GM10266 (cell line): ENCODE results near the gene SMOC2.
"Not testable (repeated sequence)": the region's sequence is repeated elsewhere in the genome, so short reads cannot be mapped to it uniquely, and the experiment has no call there.

Source experiments
- DNase-seq: peaks from one replicate; pipeline ENCODE4 v3.0.0; 2012; ENCODE audit errors: extremely low spot score
- TF ChIP-seq, protein P1 (sequence below): IDR thresholded peaks from 2 replicates; pipeline ENCODE4 v1.5.1; 2012; ENCODE audit warnings: mild to moderate bottlenecking, low read depth; ENCODE audit not compliant: control insufficient read depth, insufficient read depth; ENCODE audit errors: missing control alignments

Gene SMOC2

DNA sequence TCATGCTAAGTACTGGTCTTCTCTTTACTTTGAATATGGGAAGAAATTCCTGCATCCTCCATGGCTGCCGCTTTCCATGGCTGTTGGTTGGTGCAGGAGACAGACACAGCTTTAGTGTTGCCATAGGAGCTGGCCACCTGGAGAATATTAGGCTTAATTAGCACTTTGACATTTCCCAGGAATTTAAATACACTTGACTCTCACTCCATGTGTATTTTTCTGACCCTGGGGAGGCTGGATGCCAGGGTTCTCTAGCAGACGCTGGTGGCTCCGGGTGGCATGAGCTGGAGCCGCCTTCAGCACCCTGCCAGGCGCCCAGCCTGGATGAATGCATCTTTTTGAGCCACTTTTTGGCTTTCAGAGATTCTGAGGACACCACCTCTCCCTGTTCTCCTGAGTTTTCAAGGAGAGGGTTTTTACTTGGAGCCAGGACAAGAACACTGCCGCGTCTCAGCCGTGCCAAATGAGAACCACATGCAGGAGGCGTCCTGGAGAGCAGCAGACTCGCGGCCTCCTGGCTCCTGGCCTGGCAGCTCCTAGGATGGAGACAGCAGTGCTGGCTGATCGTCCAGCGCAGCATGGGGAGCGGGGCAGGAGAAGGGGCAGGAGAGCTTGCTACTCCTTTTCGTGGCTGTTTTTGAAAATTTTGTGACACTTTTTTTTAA is 258.8 kb downstream of the SMOC2 start:
- no peak for DNase-seq
- TF ChIP-seq, protein P1, sequence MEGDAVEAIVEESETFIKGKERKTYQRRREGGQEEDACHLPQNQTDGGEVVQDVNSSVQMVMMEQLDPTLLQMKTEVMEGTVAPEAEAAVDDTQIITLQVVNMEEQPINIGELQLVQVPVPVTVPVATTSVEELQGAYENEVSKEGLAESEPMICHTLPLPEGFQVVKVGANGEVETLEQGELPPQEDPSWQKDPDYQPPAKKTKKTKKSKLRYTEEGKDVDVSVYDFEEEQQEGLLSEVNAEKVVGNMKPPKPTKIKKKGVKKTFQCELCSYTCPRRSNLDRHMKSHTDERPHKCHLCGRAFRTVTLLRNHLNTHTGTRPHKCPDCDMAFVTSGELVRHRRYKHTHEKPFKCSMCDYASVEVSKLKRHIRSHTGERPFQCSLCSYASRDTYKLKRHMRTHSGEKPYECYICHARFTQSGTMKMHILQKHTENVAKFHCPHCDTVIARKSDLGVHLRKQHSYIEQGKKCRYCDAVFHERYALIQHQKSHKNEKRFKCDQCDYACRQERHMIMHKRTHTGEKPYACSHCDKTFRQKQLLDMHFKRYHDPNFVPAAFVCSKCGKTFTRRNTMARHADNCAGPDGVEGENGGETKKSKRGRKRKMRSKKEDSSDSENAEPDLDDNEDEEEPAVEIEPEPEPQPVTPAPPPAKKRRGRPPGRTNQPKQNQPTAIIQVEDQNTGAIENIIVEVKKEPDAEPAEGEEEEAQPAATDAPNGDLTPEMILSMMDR: no peak

- DNase-seq: no peak
- TF ChIP-seq, protein P1: no peak
Observed at GRCh38 chr6:168700880-168701279, 259.9 kb downstream of the SMOC2 start.

DNA sequence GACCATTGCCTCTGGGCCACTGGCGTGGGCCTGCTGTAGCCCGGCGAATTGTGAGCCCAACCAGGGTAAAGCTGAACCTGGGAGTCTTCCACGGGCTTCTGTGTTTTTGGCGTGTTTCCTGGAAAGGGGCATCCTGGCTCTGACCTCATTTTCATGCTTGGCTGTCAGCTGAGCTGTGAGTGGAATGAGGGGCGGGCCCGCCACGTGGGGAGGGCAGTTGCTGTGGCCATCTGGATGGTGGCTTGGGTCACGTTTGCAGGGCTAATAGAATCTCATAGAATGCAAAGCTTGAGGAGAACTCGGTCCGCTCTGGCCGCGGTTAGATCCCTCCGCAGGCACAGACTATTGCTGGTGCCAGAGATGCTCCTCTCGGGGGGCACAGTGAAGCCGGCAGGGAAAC is 263.0 kb downstream of the SMOC2 start:
- DNase-seq: no peak
- TF ChIP-seq, protein P1: no peak

DNA sequence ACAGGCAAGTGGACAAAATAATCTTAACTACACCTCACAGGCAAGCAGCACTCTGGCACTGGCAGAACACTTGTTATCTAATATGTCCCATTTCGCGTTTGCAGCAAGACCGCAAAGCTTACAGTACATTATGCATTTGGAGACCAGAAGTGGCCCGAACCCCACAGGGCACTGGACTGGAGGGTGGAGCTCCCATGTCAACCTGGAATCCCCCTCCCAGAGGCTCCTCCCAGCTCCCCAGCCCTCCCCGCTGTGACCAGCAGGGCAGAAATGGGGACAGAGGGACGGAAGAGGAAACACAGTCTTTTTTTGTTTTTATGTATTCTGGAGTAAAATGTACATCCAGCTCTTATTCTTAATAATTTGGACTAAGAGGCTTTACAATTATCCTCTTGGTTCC is 263.7 kb downstream of the SMOC2 start:
- TF ChIP-seq, protein P1: no peak
- DNase-seq: no peak

GRCh38 chr6:168705271-168705670 is 264.3 kb downstream of the SMOC2 start:
- DNase-seq: not testable (repeated sequence)

- DNase-seq: no peak
- TF ChIP-seq, protein P1: no peak
Observed at GRCh38 chr6:168706471-168707177, 265.6 kb downstream of the SMOC2 start.

GRCh38 chr6:168708526-168708925 is 267.5 kb downstream of the SMOC2 start:
- TF ChIP-seq, protein P1: no peak
- no peak for DNase-seq
